ENCODE data around the gene REXO5. TPM values are rescaled to one million over a fixed set of nuclear protein-coding genes. Genes with fewer than 3 reads are reported as not detected.

The REXO5 gene
- total RNA-seq, 1 donor from 2014 or later = 2.5 TPM

DNA sequence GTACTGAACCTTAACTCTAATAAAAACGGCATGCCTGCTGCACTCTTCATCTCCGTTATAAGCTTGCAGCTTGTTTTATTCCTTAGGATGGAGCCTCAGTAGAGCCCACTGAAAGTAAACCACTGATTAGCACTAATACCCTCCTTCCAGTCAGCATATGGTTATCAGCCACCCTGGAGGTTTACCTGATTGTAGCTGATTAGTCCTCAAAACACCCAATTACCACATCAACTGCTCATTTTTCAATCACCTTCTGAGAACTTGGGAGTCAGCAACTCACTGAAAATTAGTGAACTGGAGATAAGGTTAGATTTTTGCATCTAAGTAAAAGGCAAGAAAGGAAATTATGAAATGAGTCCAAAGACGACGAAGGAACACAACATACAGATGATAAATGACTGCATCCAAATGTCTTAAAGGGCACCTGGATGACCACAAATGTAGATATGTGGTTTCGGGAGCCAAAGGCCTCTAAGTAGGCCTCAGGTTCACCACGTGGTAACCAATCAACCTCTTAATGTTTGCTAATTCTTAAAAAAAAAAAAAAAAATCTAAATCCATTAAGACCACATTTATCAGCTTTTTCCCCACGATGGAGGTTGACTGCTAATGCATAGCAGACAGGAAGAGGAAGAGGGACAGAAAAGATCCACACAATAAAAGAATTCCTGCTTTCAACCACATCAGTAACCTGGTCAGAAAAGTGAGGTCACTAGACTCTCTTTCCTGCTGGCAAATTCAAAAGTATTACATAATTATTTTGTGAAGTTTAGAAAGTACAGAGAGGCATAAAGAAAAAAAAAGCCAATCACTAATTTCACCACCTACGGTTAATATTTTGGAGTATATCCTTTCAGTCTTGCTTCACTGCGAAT lies 65.9 kb downstream of the REXO5 start:
- ATAC-seq = no peak

- no peak for ATAC-seq
These were observed 67.0 kb downstream of the REXO5 start for GRCh38 chr16:20873331-20873730.

GRCh38 chr16:20874088-20874581 lies 67.8 kb downstream of the REXO5 start:
- ATAC-seq = no peak

DNA sequence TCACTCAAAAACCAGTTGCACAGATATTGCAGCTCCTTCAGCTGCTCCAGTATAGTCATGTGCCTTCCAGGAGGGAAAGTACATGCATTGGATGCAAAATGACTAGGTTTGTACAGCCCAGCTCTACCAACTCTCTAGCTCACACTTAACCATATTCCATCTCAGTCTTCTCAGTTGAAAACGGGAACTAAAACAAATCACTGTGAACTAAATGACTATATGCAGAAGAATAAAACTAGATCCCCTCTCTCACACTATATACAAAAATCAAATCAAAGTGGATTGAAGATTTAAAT lies 69.0 kb downstream of the REXO5 start:
- ATAC-seq = no peak

DNA sequence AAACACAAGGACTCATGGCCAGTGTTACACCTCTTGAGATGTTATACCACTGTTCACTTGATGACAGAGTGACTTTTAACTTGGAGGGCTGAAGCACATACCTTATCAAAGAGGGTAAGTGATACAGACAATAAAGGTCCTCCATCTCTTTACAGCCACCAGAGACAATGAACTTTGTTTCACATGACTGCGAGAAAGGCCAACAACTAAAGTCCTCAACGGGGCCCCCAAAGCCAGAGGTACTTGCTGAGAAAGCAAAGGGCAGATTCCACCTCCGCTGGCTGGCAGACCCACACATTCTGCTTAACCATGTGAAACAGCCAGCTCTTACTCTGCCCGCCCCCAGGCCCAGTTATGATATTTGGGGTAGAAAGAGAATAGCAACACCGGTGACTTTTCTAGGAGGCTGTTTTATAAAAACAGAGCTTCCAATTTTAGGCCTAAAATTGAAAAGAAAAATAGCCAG lies 72.4 kb downstream of the REXO5 start:
- ATAC-seq = no peak

DNA sequence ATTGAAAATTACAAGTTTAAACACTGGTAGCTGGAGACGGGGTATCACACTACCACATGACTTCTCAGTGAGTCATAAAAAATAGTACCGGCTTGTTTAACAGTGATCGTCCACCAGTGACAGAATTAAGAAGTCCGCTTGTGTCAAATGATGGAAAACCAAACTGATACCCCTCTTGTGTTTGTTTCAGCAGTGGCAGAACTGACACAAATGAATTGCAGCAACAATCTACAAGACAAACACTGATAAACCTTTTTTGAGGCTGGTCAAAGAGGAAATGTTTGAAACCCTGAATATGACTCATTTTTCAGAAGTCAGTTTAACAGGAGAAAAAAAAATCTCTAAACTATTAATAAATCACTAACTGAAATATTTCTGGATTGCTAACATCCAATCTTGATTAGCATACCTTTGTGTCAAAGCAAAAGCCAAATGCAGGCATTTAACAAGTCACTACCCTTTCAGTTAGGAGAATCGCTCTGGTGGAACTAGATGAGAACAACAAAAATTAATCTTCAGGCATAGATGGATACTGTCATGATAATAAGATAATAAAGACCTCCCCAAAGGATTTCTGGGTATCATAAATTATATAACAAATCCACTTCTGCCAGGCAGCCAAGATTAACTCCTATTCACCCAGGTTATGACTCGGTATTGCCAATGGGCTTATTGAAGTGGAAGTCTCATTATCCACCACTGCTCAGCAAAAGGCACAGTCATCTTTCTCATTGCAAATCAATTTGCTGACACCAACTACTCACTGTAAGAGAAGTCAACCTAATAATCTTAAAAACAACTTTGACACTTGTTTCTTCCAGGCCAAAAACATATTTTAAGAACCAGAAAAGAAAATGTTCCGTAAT lies 73.1 kb downstream of the REXO5 start:
- ATAC-seq = no peak

DNA sequence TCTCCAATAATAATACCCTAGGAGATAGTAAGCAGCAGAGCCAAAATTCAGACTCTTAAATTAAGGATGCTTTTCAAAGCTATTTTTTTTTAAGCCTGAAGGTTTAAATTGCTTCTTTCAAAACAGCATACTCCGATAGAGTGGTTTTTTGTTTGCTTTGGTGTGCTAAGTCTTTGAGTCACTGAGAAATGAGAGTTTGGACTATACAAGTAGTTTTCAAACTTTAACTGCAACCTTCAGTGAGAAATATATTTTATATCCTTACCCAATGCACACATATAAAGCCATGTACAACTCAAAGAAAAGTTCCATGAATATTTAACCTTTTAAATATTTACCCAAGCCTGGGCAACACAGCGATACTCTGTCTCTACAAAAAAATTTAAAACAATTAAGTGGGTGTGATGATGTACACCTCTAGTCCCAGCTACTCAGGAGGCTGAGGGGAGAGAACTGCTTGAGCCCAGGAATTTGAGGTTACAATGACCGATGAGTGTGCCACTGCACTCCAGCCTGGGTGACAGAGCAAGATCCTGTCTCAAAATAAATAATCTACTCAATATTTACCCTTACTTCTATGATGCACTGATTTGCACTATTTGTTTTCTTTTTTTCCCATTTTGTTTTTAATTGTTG lies 74.7 kb downstream of the REXO5 start:
- ATAC-seq = no peak

GRCh38 chr16:20881503-20881878 lies 75.2 kb downstream of the REXO5 start:
- ATAC-seq = no peak

DNA sequence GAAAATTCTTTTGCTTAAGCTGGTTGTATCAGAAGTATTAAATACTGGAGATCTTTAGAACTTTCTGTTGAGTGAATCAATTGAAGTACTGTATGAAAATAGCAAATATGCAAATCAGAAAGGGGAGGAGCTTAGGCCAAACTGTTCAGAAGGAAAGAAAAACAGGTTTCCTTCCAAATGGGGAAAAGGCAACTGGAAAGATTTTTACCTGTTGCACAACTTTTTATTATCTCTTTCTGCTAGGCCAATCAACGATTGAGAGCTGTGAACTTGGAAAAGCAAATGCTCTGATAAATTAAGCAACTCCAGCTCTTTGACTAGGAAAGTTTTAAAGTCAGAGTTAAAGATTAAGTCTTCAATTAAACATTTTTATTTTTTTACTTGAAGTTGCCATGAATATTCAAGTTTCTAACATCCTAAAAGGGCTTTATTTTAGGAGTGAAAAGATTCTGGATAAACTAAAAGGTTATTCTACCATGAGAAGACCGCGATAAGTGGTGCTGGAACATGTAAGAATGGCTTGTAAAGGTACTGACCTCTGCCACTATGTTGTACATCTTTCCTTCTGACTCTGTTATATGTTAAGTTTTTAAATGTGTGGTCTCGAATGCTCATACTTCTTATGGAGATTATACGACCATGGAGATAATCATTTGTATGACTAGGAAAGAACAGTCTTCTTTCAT lies 77.4 kb downstream of the REXO5 start:
- no peak for ATAC-seq

DNA sequence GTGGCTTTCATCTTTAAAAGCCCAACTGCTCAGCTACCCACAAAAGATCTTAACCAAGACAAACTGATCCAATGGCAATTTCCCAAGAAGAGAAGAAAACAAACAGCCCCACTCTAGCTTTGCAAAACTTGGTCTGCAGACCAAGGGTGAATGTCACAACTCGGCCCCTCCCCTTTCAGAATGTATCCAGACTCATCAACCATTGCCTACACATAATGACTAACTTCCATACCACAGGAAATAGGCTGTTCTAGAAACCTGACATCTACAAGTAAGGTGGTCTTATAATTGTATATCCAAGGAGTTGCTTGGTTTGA lies 77.9 kb downstream of the REXO5 start:
- ATAC-seq = no peak

- ATAC-seq = no peak
These were observed 80.0 kb downstream of the REXO5 start for GRCh38 chr16:20886320-20886719.

- no peak for ATAC-seq
These were observed 80.9 kb downstream of the REXO5 start for GRCh38 chr16:20887207-20887606.

DNA sequence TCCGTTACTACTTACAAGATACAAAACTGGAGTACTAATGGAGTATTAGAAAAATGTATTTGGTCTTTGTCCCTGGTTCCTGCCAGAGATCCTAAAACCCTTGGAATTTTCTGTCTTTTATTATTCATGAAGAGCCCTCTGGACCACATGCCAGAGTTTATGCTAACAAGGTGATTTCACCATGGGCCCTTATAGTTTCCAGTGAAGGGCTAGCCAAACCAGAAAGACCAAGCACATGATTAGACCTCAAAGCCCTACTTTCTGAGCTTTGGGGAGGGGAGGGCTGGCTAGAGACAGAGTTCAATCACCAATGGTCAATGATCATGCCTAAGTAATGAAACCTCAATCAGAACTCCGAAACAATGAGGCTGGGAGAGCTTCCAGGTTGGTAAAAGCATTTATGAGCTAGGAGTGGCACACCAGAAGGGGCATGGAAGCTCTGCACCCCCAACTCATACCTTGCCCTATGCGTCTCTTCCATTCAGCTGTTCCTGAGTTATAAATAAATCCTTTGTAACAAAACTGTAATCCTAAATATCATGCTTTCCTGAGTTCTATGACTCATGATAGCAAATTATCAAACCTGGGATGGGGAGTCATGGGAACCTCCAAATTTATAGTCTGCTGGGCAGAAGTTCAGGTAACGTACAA lies 83.4 kb downstream of the REXO5 start:
- no peak for ATAC-seq

DNA sequence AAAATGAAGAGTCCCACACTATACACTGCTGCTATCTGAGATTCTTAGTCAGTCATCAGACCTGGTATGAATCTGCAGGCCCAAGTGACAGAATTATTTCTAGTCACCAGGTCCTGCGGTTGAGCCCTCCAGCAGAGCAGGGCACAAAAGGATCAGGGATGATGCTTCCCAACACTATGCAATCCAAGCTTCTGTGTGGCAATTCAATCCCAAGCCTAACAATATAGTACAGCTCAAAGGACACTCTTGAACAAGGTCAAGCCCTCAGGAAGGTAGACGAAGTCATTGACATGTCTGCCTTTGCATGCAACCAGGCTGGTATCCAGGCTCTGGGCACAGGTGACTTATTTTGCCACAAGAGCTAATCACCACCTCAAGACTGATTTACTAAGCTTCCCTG lies 88.1 kb downstream of the REXO5 start:
- ATAC-seq = no peak

- peak; percentile 13 for ATAC-seq
These were observed 91.0 kb downstream of the REXO5 start for GRCh38 chr16:20897253-20897897.

DNA sequence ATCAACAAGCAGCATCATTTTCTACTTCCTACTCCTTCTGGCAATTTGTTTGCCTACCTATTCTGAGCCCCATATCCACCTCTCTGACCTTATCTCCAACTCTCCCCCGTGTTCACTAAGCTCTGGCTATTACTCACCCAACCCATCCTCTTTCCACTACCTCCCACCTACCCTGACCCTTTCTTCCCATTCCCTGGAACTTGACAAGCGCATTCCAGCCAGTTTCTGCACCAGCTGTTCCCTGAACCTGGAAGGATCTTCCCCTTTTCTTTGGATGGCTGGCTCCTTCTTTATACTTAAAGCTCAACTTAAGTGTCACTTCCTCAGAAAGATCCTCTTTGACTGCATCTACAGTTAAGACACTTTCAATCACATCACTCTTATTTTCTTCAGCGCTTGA lies 91.6 kb downstream of the REXO5 start:
- no peak for ATAC-seq

DNA sequence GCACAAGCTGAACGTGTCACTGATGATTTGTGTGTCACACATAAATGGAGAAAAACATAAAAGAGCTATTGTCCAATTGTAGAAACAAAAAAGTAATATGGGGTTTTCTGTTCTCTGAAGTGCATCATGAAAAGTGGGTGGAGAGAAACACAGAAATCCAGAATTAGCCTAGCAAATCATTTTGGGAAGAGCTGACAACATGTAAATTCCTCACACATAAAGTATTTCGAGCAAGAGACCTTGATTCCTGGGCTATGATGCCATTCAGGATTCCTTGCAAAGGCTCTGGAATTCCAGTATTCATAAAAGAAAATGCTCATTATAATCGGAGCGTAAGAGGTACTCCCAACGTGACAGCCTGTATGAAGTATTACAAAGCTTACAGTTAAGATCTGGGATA lies 92.7 kb downstream of the REXO5 start:
- no peak for ATAC-seq
